Psoas muscle (tissue), 8 donors: ENCODE results near the gene ZSCAN1. TPM values are rescaled to one million over a fixed set of nuclear protein-coding genes. Genes with fewer than 3 reads are reported as not detected.

Experiments
- ATAC-seq, 4 donors: fragments of 200-7000 bp; cut with Tn5 transposase; one replicate each; pipeline ENCODE4 v1.9.1; 2020; ENCODE audit warnings: moderate library complexity in 3 of 4, mild to moderate bottlenecking in 2 of 4
- DNase-seq, 2 donors: peaks; one replicate each; pipeline ENCODE4 v3.0.0-alpha.2; 2020
- H3K27ac ChIP-seq: fragments of 200-600 bp; one replicate; pipeline ENCODE4 v1.8.0; 2022
- H3K27me3 ChIP-seq, 3 donors: fragments of 200-600 bp in 1 of 3; one replicate each; pipeline versions ENCODE4 v1.6.1 to v1.8.0; 2013 to 2022; ENCODE audit warnings: low read length in 2 of 3, mild to moderate bottlenecking in 2 of 3, moderate library complexity in 1 of 3; ENCODE audit not compliant: insufficient read depth in 3 of 3
- H3K36me3 ChIP-seq, 2 donors: fragments of 200-600 bp in 1 of 2; one replicate each; pipeline versions ENCODE4 v1.6.1 to v1.8.0; 2013 to 2022; ENCODE audit warnings: low read depth in 1 of 2, mild to moderate bottlenecking in 1 of 2, moderate library complexity in 1 of 2; ENCODE audit not compliant: insufficient read depth in 1 of 2
- H3K4me1 ChIP-seq: fragments of 200-600 bp; one replicate; pipeline ENCODE4 v1.8.0; 2022
- H3K4me3 ChIP-seq: fragments of 200-600 bp; one replicate; pipeline ENCODE4 v1.8.0; 2022; ENCODE audit warnings: mild to moderate bottlenecking
- H3K9me3 ChIP-seq: fragments of 200-600 bp; one replicate; pipeline ENCODE4 v1.8.0; 2022
- CTCF ChIP-seq: fragments of 200-600 bp; IDR thresholded peaks from one replicate; pipeline ENCODE4 v1.8.0; 2022; ENCODE audit warnings: antibody characterized with exemption
- WGBS, 3 donors: extraction: QIAGEN DNeasy Blood & Tissue Kit; methylation state at CpG; one replicate each; pipeline versions ENCODE4 v1.1.6 to v1.1.7; 2013; 5-methylcytosine and 5-hydroxymethylcytosine counted together
- intact Hi-C, 2 donors: fragments of 100-400 bp; cut with DNase I; formaldehyde crosslinking; loops; one replicate each; pipeline versions ENCODE4 v1.11.0 to v1.14.2; 2022
- polyA plus RNA-seq, 3 donors: library from polyadenylated mRNA; stranded (reverse); fragments of 200-250 nt; gene quantifications; one replicate each; pipeline ENCODE4 v1.2.3, GENCODE V29; 2013
- total RNA-seq, 4 donors: library from RNA; stranded (reverse); fragmentation: NEBNext Ultra II Directional in 2 of 4; extraction: Animal tissue kit (Norgen Biotek cat#: 25700) in 2 of 4; gene quantifications; one replicate each; pipeline versions ENCODE4 v1.2.1 to v1.2.4, GENCODE V29; 2021 to 2023
- donor health status: healthy with polysubstance abuse.
- donor health status: DM: no; HTN: no; CAD: no; lungs with moderate emphysema.
- donor health status: Bipolar disorder and iron deficiency.
- donor health status: healthy.
- donor health status: DM: yes; HTN: yes; CAD: no.
- donor health status: DM: no; HTN: no; CAD: no.
- donor health status: DM: no; HTN: no; CAD: no.
- donor health status: DM: yes; HTN: yes; CAD: no.

The ZSCAN1 gene
- total and polyA plus RNA-seq, 7 donors: not detected

GRCh38 chr19:58042495-58043340 is 8.9 kb downstream of the ZSCAN1 start:
- intact Hi-C loops: no loop called here
- Histone ChIP-seq H3K4me1 (no peaks in the 10 kb centered on the region), H3K9me3 (peaks cover 22% of the 10 kb centered on the region), H3K27me3 (peaks cover 0 to 8% (median 0%) of the 10 kb centered on the region in 3 donors), H3K4me3 (no peak overlapping the region), H3K27ac (no peak overlapping the region), H3K36me3 (no peaks in the 10 kb centered on the region)
- no peak for ATAC-seq
- no peak for DNase-seq
- TF ChIP-seq CTCF: no peak
- 40 to 54% (median 46%) methylated on average over 54 of the region's 54 CpGs for WGBS, 3 donors

GRCh38 chr19:58044391-58044790 is 10.6 kb downstream of the ZSCAN1 start:
- H3K36me3 ChIP-seq: no peaks in the 10 kb centered on the region
- ATAC-seq (no peak), DNase-seq (no peak)
- H3K27me3 ChIP-seq: peaks cover 0 to 8% (median 0%) of the 10 kb centered on the region in 3 donors
- H3K4me1 ChIP-seq: no peaks in the 10 kb centered on the region
- H3K4me3 ChIP-seq: no peak overlapping the region
- H3K9me3 ChIP-seq: peaks cover 28% of the 10 kb centered on the region
- intact Hi-C loops: no loop called here
- no peak for TF ChIP-seq CTCF
- H3K27ac ChIP-seq: no peak overlapping the region
- WGBS, 3 donors: 53 to 80% (median 68%) methylated on average over 37 to 42 of the region's 42 CpGs

GRCh38 chr19:58044886-58045285 is 11.1 kb downstream of the ZSCAN1 start:
- DNase-seq (no peak), ATAC-seq (no peak)
- TF ChIP-seq CTCF: no peak
- no peak overlapping the region for H3K27ac ChIP-seq
- no peaks in the 10 kb centered on the region for H3K4me1 ChIP-seq
- WGBS, 3 donors: 91 to 95% (median 93%) methylated on average over 26 of the region's 26 CpGs
- H3K9me3 ChIP-seq: peaks cover 28% of the 10 kb centered on the region
- no peaks in the 10 kb centered on the region for H3K36me3 ChIP-seq
- H3K4me3 ChIP-seq: no peak overlapping the region
- peaks cover 0 to 8% (median 0%) of the 10 kb centered on the region in 3 donors for H3K27me3 ChIP-seq
- intact Hi-C loops: no loop called here

GRCh38 chr19:58045411-58046050 is 11.7 kb downstream of the ZSCAN1 start:
- no peak for ATAC-seq
- peaks cover 0 to 8% (median 0%) of the 10 kb centered on the region in 3 donors for H3K27me3 ChIP-seq
- intact Hi-C loops: no loop called here
- DNase-seq: no peak
- H3K4me3 ChIP-seq: no peak overlapping the region
- H3K36me3 ChIP-seq: no peaks in the 10 kb centered on the region
- no peak overlapping the region for H3K27ac ChIP-seq
- TF ChIP-seq CTCF: no peak
- H3K9me3 ChIP-seq: peaks cover 28% of the 10 kb centered on the region
- no peaks in the 10 kb centered on the region for H3K4me1 ChIP-seq
- WGBS, 3 donors: 93 to 95% (median 94%) methylated on average over 24 of the region's 24 CpGs
